KMS-11 (cell line): Measurements from ENCODE around the gene SLC22A4.

Source experiments
- H2AFZ ChIP-seq: fragments of 200-600 bp; sonication (generic); 2 replicates; pipeline ENCODE4 v1.6.1; 2016; ENCODE audit warnings: antibody characterized with exemption, mixed run types, low read depth
- H3K27ac ChIP-seq: fragments of 200-600 bp; sonication (generic); 2 replicates; pipeline ENCODE4 v1.6.1; 2016; ENCODE audit warnings: mild to moderate bottlenecking, mixed run types
- H3K27me3 ChIP-seq: fragments of 200-600 bp; sonication (generic); 2 replicates; pipeline ENCODE4 v1.6.1; 2017; ENCODE audit warnings: mild to moderate bottlenecking, low read depth, mixed run types, moderate library complexity; ENCODE audit not compliant: insufficient read depth
- H3K36me3 ChIP-seq: fragments of 200-600 bp; sonication (generic); 2 replicates; pipeline ENCODE4 v1.6.1; 2017; ENCODE audit warnings: mild to moderate bottlenecking, mixed run types; ENCODE audit not compliant: insufficient read depth
- H3K4me1 ChIP-seq: fragments of 200-600 bp; sonication (generic); 2 replicates; pipeline ENCODE4 v1.6.1; 2016; ENCODE audit warnings: mild to moderate bottlenecking, low read depth, mixed run types; ENCODE audit not compliant: poor library complexity, severe bottlenecking
- H3K4me2 ChIP-seq: fragments of 200-600 bp; sonication (generic); 2 replicates; pipeline ENCODE4 v1.7.0; 2016; ENCODE audit warnings: mild to moderate bottlenecking, mixed run types
- H3K4me3 ChIP-seq: fragments of 200-600 bp; sonication (generic); IDR thresholded peaks from 2 replicates; pipeline ENCODE4 v1.6.1; 2017; ENCODE audit warnings: low read depth, low read length, mixed read lengths; ENCODE audit not compliant: insufficient read depth
- H3K79me2 ChIP-seq: fragments of 200-600 bp; sonication (generic); 2 replicates; pipeline ENCODE4 v1.6.1; 2016; ENCODE audit warnings: low read depth, mixed run types; ENCODE audit not compliant: insufficient read depth
- H3K9ac ChIP-seq: fragments of 200-600 bp; sonication (generic); 2 replicates; pipeline ENCODE4 v1.6.1; 2016; ENCODE audit warnings: mild to moderate bottlenecking, mixed run types
- H4K20me1 ChIP-seq: fragments of 200-600 bp; sonication (generic); 2 replicates; pipeline ENCODE4 v1.6.1; 2016; ENCODE audit warnings: mild to moderate bottlenecking, mixed run types; ENCODE audit not compliant: insufficient read depth
- TF ChIP-seq, protein P1 (sequence below): fragments of 200-600 bp; sonication (generic); conservative IDR thresholded peaks from 2 replicates; pipeline ENCODE4 v1.6.1; 2017; ENCODE audit warnings: low read depth, mild to moderate bottlenecking, antibody characterized with exemption, low read length, moderate library complexity, mixed read lengths

SLC22A4 gene

GRCh38 chr5:132369007-132369473 lies 74.8 kb downstream of the SLC22A4 start:
- H4K20me1 ChIP-seq, result no peaks in the 10 kb centered on the region
- TF ChIP-seq, protein P1, sequence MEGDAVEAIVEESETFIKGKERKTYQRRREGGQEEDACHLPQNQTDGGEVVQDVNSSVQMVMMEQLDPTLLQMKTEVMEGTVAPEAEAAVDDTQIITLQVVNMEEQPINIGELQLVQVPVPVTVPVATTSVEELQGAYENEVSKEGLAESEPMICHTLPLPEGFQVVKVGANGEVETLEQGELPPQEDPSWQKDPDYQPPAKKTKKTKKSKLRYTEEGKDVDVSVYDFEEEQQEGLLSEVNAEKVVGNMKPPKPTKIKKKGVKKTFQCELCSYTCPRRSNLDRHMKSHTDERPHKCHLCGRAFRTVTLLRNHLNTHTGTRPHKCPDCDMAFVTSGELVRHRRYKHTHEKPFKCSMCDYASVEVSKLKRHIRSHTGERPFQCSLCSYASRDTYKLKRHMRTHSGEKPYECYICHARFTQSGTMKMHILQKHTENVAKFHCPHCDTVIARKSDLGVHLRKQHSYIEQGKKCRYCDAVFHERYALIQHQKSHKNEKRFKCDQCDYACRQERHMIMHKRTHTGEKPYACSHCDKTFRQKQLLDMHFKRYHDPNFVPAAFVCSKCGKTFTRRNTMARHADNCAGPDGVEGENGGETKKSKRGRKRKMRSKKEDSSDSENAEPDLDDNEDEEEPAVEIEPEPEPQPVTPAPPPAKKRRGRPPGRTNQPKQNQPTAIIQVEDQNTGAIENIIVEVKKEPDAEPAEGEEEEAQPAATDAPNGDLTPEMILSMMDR, result no peak
- peak overlapping the region; percentile 91 for H2AFZ ChIP-seq
- peak overlapping the region; percentile 65; the same call in 1 of the 2 replicates for H3K9ac ChIP-seq
- H3K36me3 ChIP-seq, result no peaks in the 10 kb centered on the region
- peak overlapping the region; percentile 84 for H3K4me2 ChIP-seq
- H3K4me1 ChIP-seq, result peaks cover 32% of the 10 kb centered on the region
- H3K27me3 ChIP-seq, result no peaks in the 10 kb centered on the region
- no peak overlapping the region for H3K4me3 ChIP-seq
- peak overlapping the region; percentile 43; the same call in 1 of the 2 replicates for H3K27ac ChIP-seq
- no peaks in the 10 kb centered on the region for H3K79me2 ChIP-seq

GRCh38 chr5:132369474-132370180 lies 75.4 kb downstream of the SLC22A4 start, which contains the start of gene SLC22A5:
Gene SLC22A5 (plus strand): TSS chr5:132369710. CDS start chr5:132369973, 263 bp downstream.
- no peaks in the 10 kb centered on the region for H3K79me2 ChIP-seq
- peak within 1 kb of the TSS; percentile 65; the same call in 1 of the 2 replicates for H3K9ac ChIP-seq
- H4K20me1 ChIP-seq, result no peaks in the 10 kb centered on the region

DNA sequence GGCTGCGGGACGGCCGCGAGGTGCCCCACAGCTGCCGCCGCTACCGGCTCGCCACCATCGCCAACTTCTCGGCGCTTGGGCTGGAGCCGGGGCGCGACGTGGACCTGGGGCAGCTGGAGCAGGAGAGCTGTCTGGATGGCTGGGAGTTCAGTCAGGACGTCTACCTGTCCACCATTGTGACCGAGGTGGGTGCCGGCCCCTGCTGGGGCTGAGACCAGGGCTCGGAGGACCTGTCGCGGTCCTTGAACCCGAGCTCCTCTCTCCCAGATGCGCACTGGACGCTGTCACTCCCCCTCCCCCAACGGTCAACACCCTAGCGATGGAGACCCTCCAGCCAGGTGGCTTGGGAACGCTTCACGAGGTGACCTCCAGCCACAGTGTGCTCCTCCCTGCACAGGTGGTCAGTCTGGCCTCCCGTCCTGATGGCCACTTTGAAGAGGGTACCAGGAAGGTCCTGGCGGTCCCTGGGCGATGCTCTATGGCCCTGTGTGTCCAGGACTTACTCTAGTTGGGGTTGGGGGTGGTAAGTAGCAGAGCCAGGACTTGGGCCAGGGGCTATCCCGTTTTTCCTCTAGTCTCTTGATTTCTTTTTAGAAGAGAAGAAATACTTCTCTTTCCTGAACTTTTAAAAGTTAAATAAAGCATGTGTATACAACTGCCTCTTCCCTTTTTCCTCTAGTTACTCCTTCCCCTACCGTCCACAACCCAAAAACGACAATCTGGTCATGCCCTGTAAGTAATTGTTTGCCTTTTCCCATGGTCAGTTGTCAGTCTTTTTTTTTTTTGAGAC lies 76.2 kb downstream of the SLC22A4 start:
- no peaks in the 10 kb centered on the region for H3K79me2 ChIP-seq
- TF ChIP-seq, protein P1, result no peak
- H3K27ac ChIP-seq, result no peak overlapping the region; the same call in 1 of the 2 replicates
- no peaks in the 10 kb centered on the region for H4K20me1 ChIP-seq
- H2AFZ ChIP-seq, result peak overlapping the region; percentile 91
- no peak overlapping the region for H3K4me3 ChIP-seq
- H3K9ac ChIP-seq, result peak overlapping the region; percentile 65; the same call in 1 of the 2 replicates
- H3K36me3 ChIP-seq, result no peaks in the 10 kb centered on the region
- H3K27me3 ChIP-seq, result no peaks in the 10 kb centered on the region
- peaks cover 32% of the 10 kb centered on the region for H3K4me1 ChIP-seq
- peak overlapping the region; percentile 84 for H3K4me2 ChIP-seq

More at GRCh38 chr5:132369474-132370180, 75.4 kb downstream of the SLC22A4 start, which contains the start of gene SLC22A5:
- Histone ChIP-seq H3K36me3 (no peaks in the 10 kb centered on the region), H3K27me3 (no peaks in the 10 kb centered on the region), H3K4me3 (no peak within 1 kb of the TSS), H3K4me2 (peak within 1 kb of the TSS; percentile 84), H3K4me1 (peaks cover 32% of the 10 kb centered on the region), H2AFZ (peak within 1 kb of the TSS; percentile 91), H3K27ac (peak within 1 kb of the TSS; percentile 43; the same call in 1 of the 2 replicates)
- TF ChIP-seq, protein P1, result no peak

DNA sequence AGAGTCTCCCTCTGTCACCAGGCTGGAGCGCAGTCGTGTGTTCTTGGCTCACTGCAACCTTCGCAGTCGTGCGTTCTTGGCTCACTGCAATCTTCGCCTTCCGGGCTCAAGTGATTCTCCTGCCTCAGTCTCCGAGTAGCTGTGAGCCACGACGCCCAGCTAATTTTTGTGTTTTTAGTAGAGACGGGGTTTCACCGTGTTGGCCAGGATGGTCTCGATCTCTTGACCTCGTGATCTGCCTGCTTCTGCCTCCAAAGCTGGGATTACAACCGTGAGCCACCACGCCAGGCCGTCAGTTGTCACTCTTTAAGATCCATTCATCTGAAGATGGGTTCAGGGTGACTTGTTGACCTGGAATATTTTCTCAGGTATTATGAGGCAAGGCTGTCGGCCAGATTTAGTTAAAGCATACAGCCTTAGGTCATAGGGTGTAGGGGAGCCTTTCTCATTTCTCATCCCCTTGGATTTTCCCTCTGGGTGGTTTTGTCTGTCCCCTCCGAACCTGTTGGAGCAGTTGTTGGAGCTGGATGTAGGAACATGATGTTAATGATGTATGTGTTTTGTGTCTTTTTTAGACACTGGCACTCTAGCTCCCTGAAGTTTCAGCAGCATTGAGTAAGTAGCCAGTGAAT lies 76.9 kb downstream of the SLC22A4 start:
- no peaks in the 10 kb centered on the region for H3K79me2 ChIP-seq
- peak overlapping the region; percentile 84 for H3K4me2 ChIP-seq

More for the DNA sequence above, 76.9 kb downstream of the SLC22A4 start:
- Histone ChIP-seq H3K27me3 (no peaks in the 10 kb centered on the region), H3K9ac (no peak overlapping the region), H3K36me3 (no peaks in the 10 kb centered on the region), H3K4me3 (no peak overlapping the region), H3K27ac (no peak overlapping the region), H2AFZ (no peak overlapping the region), H4K20me1 (no peaks in the 10 kb centered on the region), H3K4me1 (peaks cover 32% of the 10 kb centered on the region)
- TF ChIP-seq, protein P1, result no peak
